Activated CD4-positive, alpha-beta T cell treated with anti-CD3 and anti-CD28 coated beads, Interleukin-2, amount 50 U/mL, for 1 hour (primary cell): Measurements from ENCODE around the gene DEFB119.
"Not testable (repeated sequence)": the region's sequence is repeated elsewhere in the genome, so short reads cannot be mapped to it uniquely, and the experiment has no call there.

ENCODE experiments used
- DNase-seq: peaks from one replicate; pipeline ENCODE4 v3.0.0-alpha.2; 2020

DEFB119 gene

GRCh38 chr20:31390490-31390889 lies at the start of gene DEFB119:
TSS of gene DEFB119 (minus strand) at chr20:31390590. CDS start at chr20:31390483, 107 bp downstream.
- DNase-seq, result no peak

- no peak for DNase-seq
These were observed 40.3 kb upstream of the DEFB119 start for GRCh38 chr20:31430568-31431115.

GRCh38 chr20:31427576-31427975 lies 37.2 kb upstream of the DEFB119 start:
- not testable (repeated sequence) for DNase-seq

- not testable (repeated sequence) for DNase-seq
These were observed 36.6 kb upstream of the DEFB119 start for GRCh38 chr20:31426891-31427551.

GRCh38 chr20:31425797-31426196 lies 35.4 kb upstream of the DEFB119 start:
- DNase-seq, result no peak

- no peak for DNase-seq
These were observed 27.9 kb upstream of the DEFB119 start for GRCh38 chr20:31418307-31418706.

GRCh38 chr20:31415653-31416052 lies 25.3 kb upstream of the DEFB119 start:
- DNase-seq, result no peak

GRCh38 chr20:31414381-31414780 lies 24.0 kb upstream of the DEFB119 start:
- no peak for DNase-seq

- DNase-seq, result no peak
These were observed 19.6 kb upstream of the DEFB119 start for GRCh38 chr20:31410011-31410410.

GRCh38 chr20:31406115-31406514 lies 15.7 kb upstream of the DEFB119 start, which contains the start of gene DEFB121:
TSS of gene DEFB121 (minus strand) at chr20:31406215. CDS start at chr20:31406152, 63 bp downstream.
- DNase-seq, result no peak

- DNase-seq, result no peak
These were observed 13.5 kb upstream of the DEFB119 start for GRCh38 chr20:31403886-31404285.

GRCh38 chr20:31394900-31395299 lies 4.5 kb upstream of the DEFB119 start:
- no peak for DNase-seq

- DNase-seq, result no peak
These were observed 2.4 kb upstream of the DEFB119 start for GRCh38 chr20:31392836-31393235.

GRCh38 chr20:31374346-31374745 lies 16.0 kb downstream of the DEFB119 start:
- no peak for DNase-seq

- no peak for DNase-seq
These were observed 22.1 kb downstream of the DEFB119 start, which contains the start of gene DEFB118 for GRCh38 chr20:31368301-31368700. TSS of gene DEFB118 (plus strand) at chr20:31368601. CDS start at chr20:31368651, 50 bp downstream.

- DNase-seq, result not testable (repeated sequence)
These were observed 26.1 kb downstream of the DEFB119 start for GRCh38 chr20:31364272-31364671.

- no peak for DNase-seq
These were observed 27.1 kb downstream of the DEFB119 start for GRCh38 chr20:31363295-31363694.

- no peak for DNase-seq
These were observed 34.4 kb downstream of the DEFB119 start for GRCh38 chr20:31355981-31356380.

GRCh38 chr20:31341470-31341869 lies 48.9 kb downstream of the DEFB119 start:
- DNase-seq, result no peak

- DNase-seq, result no peak
These were observed 59.5 kb downstream of the DEFB119 start for GRCh38 chr20:31330893-31331292.
